OCI-LY1 (cell line): ENCODE measurements around the gene HTR2C.

Experiments
- H2AFZ ChIP-seq: fragments of 200-600 bp; sonication (generic), shearing (Covaris generic); 2 replicates; pipeline ENCODE4 v1.6.0; 2014; ENCODE audit warnings: antibody characterized with exemption, mild to moderate bottlenecking, low read length
- H3F3A ChIP-seq: fragments of 200-600 bp; sonication (generic), shearing (Covaris generic); 2 replicates; pipeline ENCODE4 v1.6.0; 2014; ENCODE audit warnings: mild to moderate bottlenecking, antibody characterized with exemption, low read length, moderate library complexity; ENCODE audit not compliant: insufficient read depth
- H3K27ac ChIP-seq: fragments of 200-600 bp; sonication (generic); 2 replicates; pipeline ENCODE4 v1.5.1; 2014; ENCODE audit warnings: low read length, mixed run types, mild to moderate bottlenecking, low read depth; ENCODE audit not compliant: poor library complexity, severe bottlenecking
- H3K27me3 ChIP-seq: fragments of 200-600 bp; sonication (generic); 2 replicates; pipeline ENCODE4 v1.6.0; 2014; ENCODE audit warnings: antibody characterized with exemption, mild to moderate bottlenecking, low read length, moderate library complexity; ENCODE audit not compliant: insufficient read depth
- H3K36me3 ChIP-seq: fragments of 200-600 bp; sonication (generic); 2 replicates; pipeline ENCODE4 v1.6.1; 2014; ENCODE audit warnings: mild to moderate bottlenecking, antibody characterized with exemption, low read length, moderate library complexity, mixed read lengths; ENCODE audit not compliant: insufficient read depth
- H3K4me1 ChIP-seq: fragments of 200-600 bp; sonication (generic); 2 replicates; pipeline ENCODE4 v1.5.1; 2014; ENCODE audit warnings: mild to moderate bottlenecking, low read length, moderate library complexity; ENCODE audit not compliant: insufficient read depth, severe bottlenecking
- H3K4me2 ChIP-seq: fragments of 200-600 bp; sonication (generic), shearing (Covaris generic); 2 replicates; pipeline ENCODE4 v1.6.1; 2014; ENCODE audit warnings: low read length
- H3K4me3 ChIP-seq: fragments of 200-600 bp; sonication (generic); 2 replicates; pipeline ENCODE4 v1.5.1; 2014; ENCODE audit warnings: low read length, low read depth, mild to moderate bottlenecking, mixed read lengths; ENCODE audit not compliant: poor library complexity, severe bottlenecking
- H3K79me2 ChIP-seq: fragments of 200-600 bp; shearing (Covaris generic); 2 replicates; pipeline ENCODE4 v1.6.1; 2016; ENCODE audit warnings: mixed run types, low read length, mixed read lengths; ENCODE audit not compliant: insufficient read depth
- H3K9ac ChIP-seq: fragments of 200-600 bp; sonication (generic), shearing (Covaris generic); 2 replicates; pipeline ENCODE4 v1.6.1; 2014; ENCODE audit warnings: mild to moderate bottlenecking, low read length, mixed read lengths
- H3K9me2 ChIP-seq: fragments of 200-600 bp; sonication (generic), shearing (Covaris generic); 2 replicates; pipeline ENCODE4 v1.6.1; 2014; ENCODE audit warnings: low read depth, mild to moderate bottlenecking, low read length, mixed read lengths
- H3K9me3 ChIP-seq: fragments of 200-600 bp; shearing (Covaris generic); 2 replicates; pipeline ENCODE4 v1.6.1; 2014; ENCODE audit warnings: low read length, mixed read lengths
- H4K20me1 ChIP-seq: fragments of 200-600 bp; sonication (generic), shearing (Covaris generic); 2 replicates; pipeline ENCODE4 v1.6.0; 2016; ENCODE audit warnings: mild to moderate bottlenecking, low read length; ENCODE audit not compliant: insufficient read depth
- CTCF ChIP-seq: fragments of 200-600 bp; sonication (generic), shearing (Covaris generic); IDR thresholded peaks from 2 replicates; pipeline ENCODE4 v1.5.1; 2017; ENCODE audit warnings: mild to moderate bottlenecking, antibody characterized with exemption, low read length, moderate library complexity, mixed read lengths
- EZH2 ChIP-seq: fragments of 200-600 bp; sonication (generic), shearing (Covaris generic); IDR thresholded peaks from 2 replicates; pipeline ENCODE4 v1.8.0; 2017; ENCODE audit warnings: borderline replicate concordance, mixed run types, mild to moderate bottlenecking, antibody characterized with exemption, low read length, moderate library complexity, mixed read lengths

HTR2C gene

GRCh38 chrX:114952696-114953095, 368.8 kb downstream of the HTR2C start:
- TF ChIP-seq EZH2 = no peak
- TF ChIP-seq CTCF = no peak
- no peaks in the 10 kb centered on the region for H3K9me2 ChIP-seq
- H4K20me1 ChIP-seq = no peaks in the 10 kb centered on the region
- H3K9ac ChIP-seq = no peak overlapping the region
- no peaks in the 10 kb centered on the region for H3K79me2 ChIP-seq
- H3K36me3 ChIP-seq = no peaks in the 10 kb centered on the region
- H3K4me1 ChIP-seq = no peaks in the 10 kb centered on the region
- H3K4me3 ChIP-seq = no peak overlapping the region
- H3F3A ChIP-seq = no peaks in the 10 kb centered on the region
- no peaks in the 10 kb centered on the region for H3K9me3 ChIP-seq
- no peaks in the 10 kb centered on the region for H3K27me3 ChIP-seq
- H3K4me2 ChIP-seq = no peak overlapping the region
- H2AFZ ChIP-seq = no peak overlapping the region
- no peak overlapping the region for H3K27ac ChIP-seq
